Measurements from ENCODE around the gene ACSM3.
"Not testable (repeated sequence)": the region's sequence is repeated elsewhere in the genome, so short reads cannot be mapped to it uniquely, and the experiment has no call there.

Gene ACSM3

GRCh38 chr16:20760346-20760745 is 3.5 kb upstream of the ACSM3 start:
- no peak for DNase-seq

DNA sequence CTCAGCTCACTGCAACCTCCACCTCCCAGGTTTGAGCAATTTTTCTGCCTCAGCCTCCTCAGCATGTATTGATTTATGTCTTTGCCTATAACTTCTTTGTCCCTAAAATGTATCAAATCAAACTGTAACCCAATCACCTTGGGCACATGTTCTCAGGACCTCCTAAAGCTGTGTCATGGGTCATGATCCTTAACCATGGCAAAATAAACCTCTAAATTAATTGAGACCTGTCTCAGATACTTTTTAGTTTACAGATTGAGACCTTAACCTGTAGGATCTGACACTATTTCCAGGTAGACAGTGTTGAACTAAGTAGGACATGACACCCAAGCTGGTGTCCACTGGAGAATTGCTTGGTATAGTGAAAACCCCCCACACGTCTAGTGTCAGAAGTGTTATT is 2.6 kb upstream of the ACSM3 start:
- no peak for DNase-seq

DNA sequence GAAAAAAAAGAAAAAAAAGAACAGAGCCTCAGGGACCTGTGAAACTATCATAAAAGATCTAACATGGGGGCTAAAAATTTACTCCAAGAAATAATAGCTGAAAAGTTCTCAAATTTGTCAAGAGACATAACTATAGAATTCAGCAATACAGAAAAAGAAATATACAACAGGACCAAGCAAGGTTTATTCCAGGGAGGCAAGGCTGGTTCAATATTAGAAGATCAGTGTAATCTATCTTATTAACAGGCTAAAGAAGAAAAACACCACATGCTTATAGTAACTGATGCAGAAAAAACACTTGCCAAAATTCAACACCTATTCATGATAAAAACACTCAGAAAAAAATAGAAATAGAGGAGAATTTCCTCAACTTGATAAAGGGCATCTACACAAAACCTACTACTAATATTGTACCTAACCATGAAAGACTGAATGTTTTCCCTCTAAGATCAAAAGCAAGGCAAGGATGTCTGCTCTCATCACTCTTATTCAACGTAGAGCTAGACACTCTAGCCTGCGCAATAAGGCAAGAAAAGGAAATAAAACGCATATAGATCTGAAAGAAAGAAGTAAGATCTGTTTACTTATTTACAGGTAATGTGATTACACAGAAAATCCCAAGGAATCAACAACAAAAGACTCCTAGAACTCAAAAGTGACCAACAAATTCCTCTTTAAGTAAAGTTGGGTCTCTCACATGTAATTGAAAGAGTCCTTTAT is 1.2 kb upstream of the ACSM3 start:
- DNase-seq: no peak

DNA sequence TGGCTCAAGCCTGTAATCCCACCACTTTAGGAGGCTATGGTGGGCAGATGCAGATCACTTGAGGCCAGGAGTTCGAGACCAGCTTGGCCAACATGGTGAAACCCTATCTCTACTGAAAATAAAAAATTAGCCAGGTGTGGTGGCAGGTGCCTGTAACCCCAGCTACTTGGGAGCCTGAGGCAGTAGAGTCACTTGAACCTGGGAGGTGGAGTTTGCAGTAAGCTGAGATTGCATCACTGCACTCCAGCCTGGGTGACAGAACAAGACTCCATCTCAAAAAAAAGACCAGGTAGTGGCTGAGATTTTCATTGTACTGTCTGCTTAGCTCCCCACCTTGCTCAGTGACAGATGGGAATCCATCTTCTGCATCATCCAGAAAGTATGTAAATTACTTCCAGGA is 634 bp downstream of the ACSM3 start:
- not testable (repeated sequence) for DNase-seq

- no peak for DNase-seq
Observed at GRCh38 chr16:20765732-20766131, 1.9 kb downstream of the ACSM3 start.

DNA sequence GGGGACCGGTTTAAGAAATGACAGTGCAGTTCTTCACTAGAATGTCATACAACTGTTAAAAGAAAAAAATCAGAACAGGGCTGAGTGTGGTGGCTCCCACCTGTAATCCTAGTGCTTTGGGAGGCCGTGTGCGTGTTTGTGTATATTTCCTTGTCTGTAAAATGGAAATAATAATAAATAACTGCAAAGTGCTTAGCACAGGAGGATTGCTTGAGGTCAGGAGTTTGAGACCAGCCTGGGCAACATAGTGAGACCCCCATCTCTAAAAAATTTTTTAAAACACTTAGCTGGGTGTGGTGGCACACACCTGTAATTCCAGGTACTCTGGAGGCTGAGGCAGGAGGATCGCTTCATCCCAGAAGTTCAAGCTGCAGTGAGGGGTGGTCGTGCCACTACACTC is 2.5 kb downstream of the ACSM3 start:
- no peak for DNase-seq

DNA sequence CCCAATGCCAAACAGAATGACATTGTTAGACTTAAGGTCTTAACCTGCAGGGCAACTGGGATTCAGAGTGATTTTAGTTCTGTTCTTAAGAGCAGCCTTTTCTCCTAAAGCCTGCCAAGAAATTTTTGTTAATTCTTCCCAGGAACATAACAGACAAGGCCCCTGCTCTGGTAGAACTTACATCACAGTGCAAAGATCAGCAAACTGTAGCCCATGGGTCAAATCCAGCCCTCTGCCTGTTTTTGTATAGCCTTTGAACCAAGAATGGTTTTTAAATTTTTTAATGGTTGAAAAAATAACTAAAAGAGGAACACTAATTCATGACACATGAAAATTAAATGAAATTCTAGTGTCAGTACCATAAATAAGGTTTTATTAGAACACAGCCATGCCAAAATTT is 3.8 kb downstream of the ACSM3 start:
- DNase-seq: no peak

DNA sequence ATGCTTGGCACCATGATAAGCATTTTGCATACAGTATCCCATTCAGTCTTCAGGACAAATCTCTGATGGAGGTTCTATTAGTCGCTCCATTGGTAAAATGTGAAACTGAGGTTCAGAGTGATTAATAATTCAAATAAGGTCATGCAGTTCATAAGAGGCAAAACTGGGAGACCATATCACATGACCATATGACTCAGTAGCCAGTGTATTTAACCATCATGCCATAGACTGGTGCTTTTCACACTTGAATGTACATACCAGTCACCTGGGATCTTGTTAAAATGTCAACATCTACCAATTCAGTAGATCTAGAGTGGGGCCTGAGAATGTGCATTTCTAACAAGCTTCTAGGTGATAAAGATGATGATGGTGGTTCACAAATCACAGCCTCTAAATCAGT is 4.3 kb downstream of the ACSM3 start:
- no peak for DNase-seq

GRCh38 chr16:20768818-20769217 is 5.0 kb downstream of the ACSM3 start:
- no peak for DNase-seq

DNA sequence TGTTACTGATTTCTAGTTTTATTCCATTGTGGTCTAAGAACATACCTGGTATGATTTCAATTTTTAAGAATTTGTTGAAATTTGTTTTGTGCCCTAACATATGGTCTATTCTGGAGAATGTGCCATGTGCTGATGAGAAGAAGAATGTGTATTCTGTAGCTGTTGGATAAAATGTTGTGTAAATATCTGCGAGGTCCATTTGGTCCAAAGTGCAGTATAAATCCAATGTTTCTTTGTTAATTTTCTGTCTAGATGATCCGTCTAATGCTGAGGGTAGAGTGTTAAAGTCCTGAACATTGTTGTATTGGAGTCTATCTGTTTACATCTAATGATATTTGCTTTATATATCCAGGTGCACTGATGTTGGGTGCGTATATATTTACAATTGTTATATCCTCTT is 9.9 kb downstream of the ACSM3 start:
- no peak for DNase-seq

DNA sequence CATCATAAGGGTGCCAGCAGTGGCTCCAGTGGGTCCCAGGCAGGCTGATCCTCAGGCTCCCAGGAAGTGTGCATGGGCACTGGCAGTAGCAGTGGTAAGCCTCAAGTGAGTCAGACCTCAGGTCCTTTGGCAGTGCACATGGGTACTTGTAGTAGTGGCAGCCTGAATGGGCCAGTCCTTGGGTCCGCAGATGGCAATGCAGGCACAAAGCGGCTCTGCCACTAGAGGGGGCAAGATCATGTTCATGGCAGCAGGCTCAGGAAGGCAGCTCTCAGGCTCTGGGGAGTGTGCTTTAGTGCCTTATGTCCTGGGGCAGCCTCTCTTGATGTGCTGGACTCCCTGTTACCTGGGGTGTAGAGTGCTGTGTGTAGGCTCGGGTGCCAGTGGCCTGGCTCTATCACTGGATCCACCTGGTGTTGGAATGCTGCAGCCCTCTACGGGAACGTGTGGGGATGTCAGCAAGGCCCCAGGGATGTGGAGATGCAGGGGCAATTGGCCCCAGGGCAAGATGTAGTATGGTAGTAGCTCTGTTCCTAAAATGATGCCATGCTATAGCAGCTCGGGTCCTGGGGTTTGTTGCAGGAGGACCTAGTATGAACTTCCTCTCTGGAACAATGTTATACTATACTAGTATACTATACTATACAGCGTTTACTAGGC is 11.0 kb downstream of the ACSM3 start:
- peak; percentile 38 for DNase-seq

DNA sequence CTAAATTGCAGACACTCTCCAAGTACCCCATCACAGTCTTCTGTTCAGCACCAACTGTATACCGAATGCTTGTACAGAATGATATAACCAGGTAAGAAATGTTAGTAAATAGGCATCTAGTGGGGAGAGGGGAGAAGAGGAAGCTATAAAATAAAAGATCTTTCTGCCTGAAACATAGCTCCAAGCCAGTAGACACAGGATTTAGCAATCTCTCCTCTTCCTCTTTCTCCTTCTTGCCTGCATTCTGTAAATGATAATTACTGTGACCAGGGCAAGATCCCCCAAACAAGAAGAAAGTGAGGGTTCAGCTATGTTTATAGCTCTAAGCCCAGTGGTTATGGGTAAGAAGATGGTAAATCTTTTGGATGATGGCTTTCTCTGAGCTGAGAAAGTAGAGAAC is 17.9 kb downstream of the ACSM3 start:
- DNase-seq: no peak

- DNase-seq: no peak
Observed at GRCh38 chr16:20782470-20782869, 18.7 kb downstream of the ACSM3 start.

DNA sequence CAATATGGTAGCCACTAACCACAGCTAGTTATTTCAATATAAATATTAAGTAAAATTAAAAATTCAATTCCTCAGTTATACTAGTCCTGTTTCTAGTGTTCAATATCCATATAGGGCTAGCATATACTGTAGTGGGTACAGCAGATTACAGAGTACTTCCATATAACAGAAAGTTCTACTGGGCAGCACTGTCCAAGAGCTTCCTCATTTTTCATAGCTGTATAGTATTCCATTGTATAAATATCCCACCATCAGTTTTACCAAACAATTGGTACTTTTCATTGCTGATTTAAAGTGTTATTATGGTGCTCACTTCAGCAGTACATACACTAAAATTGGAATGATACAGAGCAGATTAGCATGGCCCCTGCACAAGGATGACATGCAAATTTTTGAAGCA is 20.4 kb downstream of the ACSM3 start:
- DNase-seq: no peak

DNA sequence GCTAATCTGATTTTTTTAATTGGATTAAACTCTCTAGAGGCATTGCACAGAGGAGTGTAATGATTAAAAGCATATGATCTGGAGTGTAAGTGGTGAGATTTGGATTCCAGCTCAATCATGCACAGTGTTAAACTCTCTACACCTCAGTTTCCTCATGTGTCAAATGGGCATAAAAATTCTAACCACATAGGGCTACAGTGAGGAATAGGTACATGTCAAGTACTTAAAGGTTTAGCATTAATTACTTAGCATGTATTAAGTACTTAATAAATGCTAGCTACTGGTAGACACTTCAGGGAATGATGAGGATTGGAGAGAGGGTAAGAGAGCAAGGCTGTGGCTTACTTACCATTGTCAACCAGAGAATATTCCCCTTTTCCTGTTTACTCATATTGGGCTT is 25.3 kb downstream of the ACSM3 start:
- no peak for DNase-seq

- DNase-seq: no peak
Observed at GRCh38 chr16:20791923-20792612, 28.3 kb downstream of the ACSM3 start.

DNA sequence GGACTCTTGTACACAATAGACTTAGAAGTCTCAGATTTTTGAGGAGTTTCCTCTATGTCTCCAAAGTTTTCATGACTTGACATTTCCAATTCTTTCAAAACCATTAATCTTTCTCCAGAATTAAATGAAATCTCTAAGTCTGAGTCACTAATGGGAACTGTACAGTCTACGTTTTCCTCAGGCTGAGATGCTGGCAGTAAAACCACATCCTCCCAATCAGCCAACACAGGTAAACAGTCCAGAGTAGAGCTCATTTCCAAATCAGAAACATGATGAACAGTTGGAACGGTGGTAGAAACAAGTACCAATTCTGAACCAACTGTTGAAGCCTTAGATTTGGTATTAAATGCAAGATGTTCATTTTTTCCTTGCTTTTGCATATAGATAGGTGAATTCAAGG is 34.5 kb downstream of the ACSM3 start:
- no peak for DNase-seq

- no peak for DNase-seq
Observed at GRCh38 chr16:20799599-20799998, 35.8 kb downstream of the ACSM3 start.

GRCh38 chr16:20801278-20801677 is 37.5 kb downstream of the ACSM3 start:
- no peak for DNase-seq

- DNase-seq: no peak
Observed at GRCh38 chr16:20803192-20803560, 39.4 kb downstream of the ACSM3 start.

GRCh38 chr16:20803561-20804214 is 39.9 kb downstream of the ACSM3 start:
- DNase-seq: no peak

DNA sequence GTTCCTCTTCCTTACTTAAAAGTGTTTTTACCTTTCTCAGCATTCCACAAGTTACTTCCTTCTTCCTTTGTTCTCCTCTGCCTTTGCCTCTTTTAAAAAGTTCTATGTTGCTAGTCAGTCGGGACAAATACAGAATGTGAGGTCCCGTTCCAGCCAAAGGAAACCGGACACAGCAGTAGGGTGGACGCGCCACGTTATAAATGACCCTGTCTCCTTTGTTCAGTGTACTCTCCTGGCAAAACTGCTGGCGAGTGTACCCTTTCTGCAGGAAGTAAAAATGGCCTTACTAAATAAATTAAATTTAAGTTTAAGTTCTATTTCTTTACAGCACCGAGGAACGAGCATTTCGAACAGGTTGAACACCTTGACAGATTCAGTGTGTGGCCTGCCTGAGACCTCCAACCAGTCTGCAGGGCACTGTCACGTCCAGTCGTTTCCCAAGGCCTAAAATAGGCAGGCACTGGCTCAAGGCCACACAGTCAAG is 41.9 kb downstream of the ACSM3 start:
- DNase-seq: peak; percentile 31

DNA sequence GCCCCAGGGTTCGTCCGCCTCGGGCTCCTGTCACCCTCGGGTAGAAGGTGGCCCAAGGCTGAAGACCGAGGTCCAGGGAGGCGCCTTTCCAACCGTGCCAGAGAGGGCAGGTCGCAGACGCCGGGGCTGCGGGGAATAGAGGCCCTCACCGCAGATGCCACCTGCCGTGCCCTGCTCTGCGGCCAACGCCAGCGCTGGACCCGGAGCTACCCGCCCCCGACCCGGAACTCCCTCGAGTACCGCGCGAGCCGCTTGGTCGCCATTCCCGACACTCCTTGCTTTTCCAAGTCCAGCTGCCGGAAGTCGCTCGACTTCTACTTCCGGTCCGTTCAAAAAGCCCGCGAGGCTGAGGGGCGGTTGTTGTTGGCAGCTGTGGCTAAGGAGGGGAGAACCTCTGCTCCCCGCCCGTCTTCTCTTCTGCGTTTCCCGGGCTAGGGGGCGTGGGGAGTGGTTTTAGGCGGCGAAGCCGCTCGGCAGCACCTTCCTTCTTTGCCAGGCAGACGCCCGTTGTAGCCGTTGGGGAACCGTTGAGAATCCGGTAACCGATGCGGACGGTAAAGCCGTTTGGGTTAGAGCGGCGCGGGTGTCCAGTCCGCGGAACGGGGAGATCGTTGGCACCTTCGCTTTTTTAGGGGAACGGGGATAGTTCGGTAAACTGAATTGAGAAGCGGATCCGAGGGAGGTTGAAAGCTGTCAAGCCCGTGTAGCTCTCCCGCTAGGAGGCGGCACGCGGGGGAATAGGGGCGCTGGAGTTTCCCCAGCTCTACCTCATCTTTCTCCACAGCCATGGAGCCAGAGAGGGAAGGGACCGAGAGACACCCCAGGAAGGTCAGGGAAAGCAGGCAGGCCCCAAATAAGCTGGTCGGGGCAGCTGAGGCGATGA is 42.6 kb downstream of the ACSM3 start, which contains the start of the genes ERI2 and REXO5:
Gene ERI2, minus strand, starts transcription at position 305 of the 883 bp plus-strand sequence. Its CDS starts 42 bp downstream, at position 263.
Gene REXO5, plus strand, starts transcription at position 360 of the 883 bp plus-strand sequence. Its CDS starts 427 bp downstream, at position 787.
- DNase-seq: peak; percentile 74
